Measurements from ENCODE around the gene TUBB6. TPM values are rescaled to one million over a fixed set of nuclear protein-coding genes. Genes with fewer than 3 reads are reported as not detected.

Gene TUBB6
- total RNA-seq, 2 donors from 2014 or later = 7.8 to 41.6 TPM

DNA sequence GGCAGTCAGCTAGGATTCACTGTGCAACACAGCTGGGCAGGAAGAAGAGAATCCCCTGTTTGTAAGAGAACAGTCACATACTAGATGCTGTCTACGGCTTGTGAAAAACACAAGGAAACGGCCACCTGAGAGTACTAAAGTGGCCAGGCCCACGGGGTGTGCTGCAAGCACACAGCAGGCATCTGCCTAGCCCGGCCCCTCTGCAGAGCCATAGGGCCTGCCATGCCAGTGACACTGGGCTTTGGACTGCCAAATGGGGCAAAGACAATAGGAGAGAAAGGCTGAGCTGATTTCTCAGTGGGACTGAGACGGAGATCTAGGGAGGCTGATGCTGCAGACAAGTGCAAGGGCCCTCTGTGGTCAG is 10.3 kb downstream of the TUBB6 start:
- intact Hi-C loops (cut with DNase I) = no loop called here
- Histone ChIP-seq H3K4me1 (no peaks in the 10 kb centered on the region), H3K27ac (no peak overlapping the region), H3K4me3 (no peak overlapping the region), H3K27me3 (no peaks in the 10 kb centered on the region), H3K36me3 (peaks cover 4% of the 10 kb centered on the region), H3K9ac (ENCODE audit: low read depth in 2 of 2, low read length in 2 of 2) (no peak overlapping the region), H3K9me3 (no peaks in the 10 kb centered on the region)
- no peak for DNase-seq
- TF ChIP-seq, protein P1, sequence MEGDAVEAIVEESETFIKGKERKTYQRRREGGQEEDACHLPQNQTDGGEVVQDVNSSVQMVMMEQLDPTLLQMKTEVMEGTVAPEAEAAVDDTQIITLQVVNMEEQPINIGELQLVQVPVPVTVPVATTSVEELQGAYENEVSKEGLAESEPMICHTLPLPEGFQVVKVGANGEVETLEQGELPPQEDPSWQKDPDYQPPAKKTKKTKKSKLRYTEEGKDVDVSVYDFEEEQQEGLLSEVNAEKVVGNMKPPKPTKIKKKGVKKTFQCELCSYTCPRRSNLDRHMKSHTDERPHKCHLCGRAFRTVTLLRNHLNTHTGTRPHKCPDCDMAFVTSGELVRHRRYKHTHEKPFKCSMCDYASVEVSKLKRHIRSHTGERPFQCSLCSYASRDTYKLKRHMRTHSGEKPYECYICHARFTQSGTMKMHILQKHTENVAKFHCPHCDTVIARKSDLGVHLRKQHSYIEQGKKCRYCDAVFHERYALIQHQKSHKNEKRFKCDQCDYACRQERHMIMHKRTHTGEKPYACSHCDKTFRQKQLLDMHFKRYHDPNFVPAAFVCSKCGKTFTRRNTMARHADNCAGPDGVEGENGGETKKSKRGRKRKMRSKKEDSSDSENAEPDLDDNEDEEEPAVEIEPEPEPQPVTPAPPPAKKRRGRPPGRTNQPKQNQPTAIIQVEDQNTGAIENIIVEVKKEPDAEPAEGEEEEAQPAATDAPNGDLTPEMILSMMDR (IDR thresholded peaks at IDR 0.05) = no peak

- no peaks in the 10 kb centered on the region for H3K4me1 ChIP-seq
Observed at GRCh38 chr18:12318857-12319256, 10.8 kb downstream of the TUBB6 start.

GRCh38 chr18:12321333-12321732 is 13.3 kb downstream of the TUBB6 start:
- peaks cover 13% of the 10 kb centered on the region for H3K36me3 ChIP-seq
- no peak overlapping the region for H3K9ac ChIP-seq (ENCODE audit: low read depth in 2 of 2, low read length in 2 of 2)
- no peak for DNase-seq
- no peaks in the 10 kb centered on the region for H3K4me1 ChIP-seq
- no peak overlapping the region for H3K4me3 ChIP-seq
- H3K27ac ChIP-seq = no peak overlapping the region
- no peaks in the 10 kb centered on the region for H3K27me3 ChIP-seq
- TF ChIP-seq, protein P1 (IDR thresholded peaks at IDR 0.05) = no peak
- no peaks in the 10 kb centered on the region for H3K9me3 ChIP-seq
- intact Hi-C loops (cut with DNase I) = loop anchor here (10.0 kb wide), 1 partner anchor 53 kb away; the partner anchor contains the start of gene AFG3L2

More at GRCh38 chr18:12318857-12319256, 10.8 kb downstream of the TUBB6 start:
- H3K9me3 ChIP-seq = no peaks in the 10 kb centered on the region
- no peaks in the 10 kb centered on the region for H3K27me3 ChIP-seq
- TF ChIP-seq, protein P1 (IDR thresholded peaks at IDR 0.05) = no peak
- no peak overlapping the region for H3K4me3 ChIP-seq
- DNase-seq = no peak
- intact Hi-C loops (cut with DNase I) = no loop called here
- no peak overlapping the region for H3K9ac ChIP-seq (ENCODE audit: low read depth in 2 of 2, low read length in 2 of 2)
- no peak overlapping the region for H3K27ac ChIP-seq
- peaks cover 4% of the 10 kb centered on the region for H3K36me3 ChIP-seq

DNA sequence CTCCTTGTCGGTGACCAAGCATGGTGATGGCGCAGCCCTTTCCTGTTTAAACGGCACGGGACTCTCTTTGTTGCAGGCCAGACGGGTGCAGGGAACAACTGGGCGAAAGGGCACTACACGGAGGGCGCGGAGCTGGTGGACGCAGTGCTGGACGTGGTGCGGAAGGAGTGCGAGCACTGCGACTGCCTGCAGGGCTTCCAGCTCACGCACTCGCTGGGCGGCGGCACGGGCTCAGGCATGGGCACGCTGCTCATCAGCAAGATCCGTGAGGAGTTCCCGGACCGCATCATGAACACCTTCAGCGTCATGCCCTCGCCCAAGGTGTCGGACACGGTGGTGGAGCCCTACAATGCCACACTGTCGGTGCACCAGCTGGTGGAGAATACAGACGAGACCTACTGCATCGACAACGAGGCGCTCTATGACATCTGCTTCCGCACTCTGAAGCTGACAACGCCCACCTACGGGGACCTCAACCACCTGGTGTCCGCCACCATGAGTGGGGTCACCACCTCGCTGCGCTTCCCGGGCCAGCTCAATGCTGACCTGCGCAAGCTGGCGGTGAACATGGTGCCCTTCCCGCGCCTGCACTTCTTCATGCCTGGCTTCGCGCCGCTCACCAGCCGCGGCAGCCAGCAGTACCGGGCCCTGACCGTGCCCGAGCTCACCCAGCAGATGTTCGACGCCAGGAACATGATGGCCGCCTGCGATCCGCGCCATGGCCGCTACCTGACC is 17.1 kb downstream of the TUBB6 start:
- H3K9ac ChIP-seq (ENCODE audit: low read depth in 2 of 2, low read length in 2 of 2) = no peak overlapping the region
- intact Hi-C loops (cut with DNase I) = loop anchor here (10.0 kb wide), 1 partner anchor 50 kb away; the partner anchor contains the start of gene AFG3L2
- no peak overlapping the region for H3K27ac ChIP-seq
- no peaks in the 10 kb centered on the region for H3K4me1 ChIP-seq
- H3K9me3 ChIP-seq = no peaks in the 10 kb centered on the region
- peaks cover 22% of the 10 kb centered on the region for H3K36me3 ChIP-seq
- no peak for DNase-seq
- TF ChIP-seq, protein P1 (IDR thresholded peaks at IDR 0.05) = no peak
- no peaks in the 10 kb centered on the region for H3K27me3 ChIP-seq
- no peak overlapping the region for H3K4me3 ChIP-seq

- TF ChIP-seq, protein P1 (IDR thresholded peaks at IDR 0.05) = no peak
- H3K4me1 ChIP-seq = no peaks in the 10 kb centered on the region
- intact Hi-C loops (cut with DNase I) = loop anchor here (10.0 kb wide), 1 partner anchor 49 kb away; the partner anchor contains the start of gene AFG3L2
- H3K27me3 ChIP-seq = no peaks in the 10 kb centered on the region
- no peak overlapping the region for H3K9ac ChIP-seq (ENCODE audit: low read depth in 2 of 2, low read length in 2 of 2)
- H3K4me3 ChIP-seq = no peak overlapping the region
- H3K9me3 ChIP-seq = no peaks in the 10 kb centered on the region
- peaks cover 19% of the 10 kb centered on the region for H3K36me3 ChIP-seq
- DNase-seq = no peak
- no peak overlapping the region for H3K27ac ChIP-seq
Observed at GRCh38 chr18:12325726-12326245, 17.7 kb downstream of the TUBB6 start.

Measured in colonic mucosa (tissue), 4 donors.